ENCODE results near the gene PHF21B. TPM values are rescaled to one million over a fixed set of nuclear protein-coding genes. Genes with fewer than 3 reads are reported as not detected.

Gene PHF21B
- total RNA-seq, 1 donor from 2014 or later: not detected

- ATAC-seq (no peak), DNase-seq (ENCODE audit: low spot score) (no peak)
Measured at GRCh38 chr22:44938886-44939285, 70.9 kb downstream of the PHF21B start.

GRCh38 chr22:44937216-44937615 lies 72.6 kb downstream of the PHF21B start:
- DNase-seq (ENCODE audit: low spot score) (no peak), ATAC-seq (no peak)

GRCh38 chr22:44936201-44936600 lies 73.6 kb downstream of the PHF21B start:
- DNase-seq (ENCODE audit: low spot score): no peak
- ATAC-seq: no peak

- ATAC-seq: no peak
- no peak for DNase-seq (ENCODE audit: low spot score)
Measured at GRCh38 chr22:44935724-44936123, 74.1 kb downstream of the PHF21B start.

- ATAC-seq (no peak), DNase-seq (ENCODE audit: low spot score) (no peak)
Measured at GRCh38 chr22:44934454-44934735, 75.4 kb downstream of the PHF21B start.

- DNase-seq (ENCODE audit: low spot score) (no peak), ATAC-seq (no peak)
Measured at GRCh38 chr22:44933666-44934453, 75.9 kb downstream of the PHF21B start.

GRCh38 chr22:44932493-44932892 lies 77.3 kb downstream of the PHF21B start:
- no peak for ATAC-seq
- no peak for DNase-seq (ENCODE audit: low spot score)

- DNase-seq (ENCODE audit: low spot score): no peak
- no peak for ATAC-seq
Measured at GRCh38 chr22:44931766-44932165, 78.0 kb downstream of the PHF21B start.

GRCh38 chr22:44931077-44931540 lies 78.7 kb downstream of the PHF21B start:
- ATAC-seq (no peak), DNase-seq (ENCODE audit: low spot score) (no peak)

- no peak for ATAC-seq
Measured at GRCh38 chr22:44930711-44931035, 79.1 kb downstream of the PHF21B start.

GRCh38 chr22:44930016-44930710 lies 79.6 kb downstream of the PHF21B start:
- ATAC-seq (no peak), DNase-seq (ENCODE audit: low spot score) (no peak)

More at GRCh38 chr22:44930711-44931035, 79.1 kb downstream of the PHF21B start:
- no peak for DNase-seq (ENCODE audit: low spot score)

- DNase-seq (ENCODE audit: low spot score) (no peak), ATAC-seq (no peak)
Measured at GRCh38 chr22:44929359-44930015, 80.3 kb downstream of the PHF21B start.

GRCh38 chr22:44928711-44929358 lies 81.0 kb downstream of the PHF21B start:
- DNase-seq (ENCODE audit: low spot score): no peak

GRCh38 chr22:44928136-44928463 lies 81.7 kb downstream of the PHF21B start:
- DNase-seq (ENCODE audit: low spot score): no peak
- no peak for ATAC-seq

More at GRCh38 chr22:44928711-44929358, 81.0 kb downstream of the PHF21B start:
- ATAC-seq: no peak

GRCh38 chr22:44927463-44928135 lies 82.2 kb downstream of the PHF21B start:
- no peak for ATAC-seq
- DNase-seq (ENCODE audit: low spot score): no peak

GRCh38 chr22:44926491-44927415 lies 83.1 kb downstream of the PHF21B start:
- DNase-seq (ENCODE audit: low spot score) (no peak), ATAC-seq (no peak)

- ATAC-seq: no peak
- DNase-seq (ENCODE audit: low spot score): no peak
Measured at GRCh38 chr22:44926124-44926475, 83.7 kb downstream of the PHF21B start.

GRCh38 chr22:44925465-44926123 lies 84.2 kb downstream of the PHF21B start:
- no peak for ATAC-seq
- no peak for DNase-seq (ENCODE audit: low spot score)

- DNase-seq (ENCODE audit: low spot score) (no peak), ATAC-seq (no peak)
Measured at GRCh38 chr22:44924710-44925109, 85.1 kb downstream of the PHF21B start.

- DNase-seq (ENCODE audit: low spot score) (no peak), ATAC-seq (no peak)
Measured at GRCh38 chr22:44924098-44924497, 85.7 kb downstream of the PHF21B start.

Data from left lobe of liver (tissue), 2 donors.